Lung (tissue), 12 donors: ENCODE results near the gene ATAD3B. TPM values are rescaled to one million over a fixed set of nuclear protein-coding genes. Genes with fewer than 3 reads are reported as not detected.
"Not testable (repeated sequence)": the region's sequence is repeated elsewhere in the genome, so short reads cannot be mapped to it uniquely, and the experiment has no call there.

ENCODE experiments used
- ATAC-seq: fragments of 200-7000 bp; cut with Tn5 transposase; one replicate; pipeline ENCODE4 v1.9.1; 2020; ENCODE audit warnings: moderate number of reproducible peaks; ENCODE audit not compliant: insufficient read depth, low FRiP score
- DNase-seq, 3 donors: peaks; one replicate each; pipeline ENCODE4 v3.0.0-alpha.2; 2013 to 2017
- H3K27ac ChIP-seq, 2 donors: one replicate each; pipeline ENCODE4 v1.5.1; 2013; ENCODE audit warnings: mild to moderate bottlenecking in 2 of 2, moderate library complexity in 2 of 2, control low read depth in 1 of 2, inconsistent platforms in 1 of 2, low read depth in 1 of 2, low read length in 1 of 2
- H3K27me3 ChIP-seq, 3 donors: one replicate each; pipeline ENCODE4 v1.5.1; 2013; ENCODE audit warnings: low read length in 2 of 3; ENCODE audit not compliant: control insufficient read depth in 3 of 3, insufficient read depth in 3 of 3
- H3K36me3 ChIP-seq, 4 donors: one replicate each; pipeline ENCODE4 v1.5.1; 2013; ENCODE audit warnings: low read length in 4 of 4, mild to moderate bottlenecking in 1 of 4, moderate library complexity in 1 of 4; ENCODE audit not compliant: control insufficient read depth in 4 of 4, insufficient read depth in 4 of 4
- H3K4me1 ChIP-seq, 5 donors: one replicate each; pipeline ENCODE4 v1.5.1; 2013; ENCODE audit warnings: low read length in 5 of 5, mild to moderate bottlenecking in 2 of 5, moderate library complexity in 1 of 5; ENCODE audit not compliant: control insufficient read depth in 5 of 5, insufficient read depth in 5 of 5
- H3K4me3 ChIP-seq: one replicate; pipeline ENCODE4 v1.5.1; 2013; ENCODE audit warnings: mild to moderate bottlenecking, control low read depth, moderate library complexity
- H3K9ac ChIP-seq, 2 donors: one replicate each; pipeline ENCODE4 v1.5.1; 2013; ENCODE audit warnings: low read length in 2 of 2, control low read depth in 1 of 2; ENCODE audit not compliant: insufficient read depth in 1 of 2
- H3K9me3 ChIP-seq, 4 donors: one replicate each; pipeline ENCODE4 v1.5.1; 2013; ENCODE audit warnings: low read length in 3 of 4, mild to moderate bottlenecking in 1 of 4, moderate library complexity in 1 of 4; ENCODE audit not compliant: control insufficient read depth in 4 of 4, insufficient read depth in 3 of 4
- WGBS, 2 donors: extraction: QIAGEN DNeasy Blood & Tissue Kit; methylation state at CpG; one replicate each; pipeline ENCODE4 v1.1.7; 2013; 5-methylcytosine and 5-hydroxymethylcytosine counted together
- polyA plus RNA-seq, 2 donors: library from polyadenylated mRNA; stranded (reverse); fragments of 200-250 nt; gene quantifications; one replicate each; pipeline ENCODE4 v1.2.1, GENCODE V29; 2013
- total RNA-seq, 2 donors: library from RNA; depleted of rRNA in 1 of 2; stranded (reverse); fragments of >200 nt in 1 of 2; gene quantifications; one replicate each; pipeline ENCODE4 v1.2.1, GENCODE V29; 2014 to 2021
- TF ChIP-seq, protein P1 (sequence below): IDR thresholded peaks from 2 replicates; pipeline ENCODE4 v1.5.1; 2012; ENCODE audit warnings: mild to moderate bottlenecking; ENCODE audit errors: control extremely low read depth, extremely low read depth
- donor health status: control.
- donor health status: control.
- donor health status: Bipolar disorder and iron deficiency.
- donor health status: healthy.
- donor health status: DM: yes; HTN: yes; CAD: no.

Gene ATAD3B
- total and polyA plus RNA-seq, 4 donors, result 21.6 to 39.0 (median 28.0) TPM

DNA sequence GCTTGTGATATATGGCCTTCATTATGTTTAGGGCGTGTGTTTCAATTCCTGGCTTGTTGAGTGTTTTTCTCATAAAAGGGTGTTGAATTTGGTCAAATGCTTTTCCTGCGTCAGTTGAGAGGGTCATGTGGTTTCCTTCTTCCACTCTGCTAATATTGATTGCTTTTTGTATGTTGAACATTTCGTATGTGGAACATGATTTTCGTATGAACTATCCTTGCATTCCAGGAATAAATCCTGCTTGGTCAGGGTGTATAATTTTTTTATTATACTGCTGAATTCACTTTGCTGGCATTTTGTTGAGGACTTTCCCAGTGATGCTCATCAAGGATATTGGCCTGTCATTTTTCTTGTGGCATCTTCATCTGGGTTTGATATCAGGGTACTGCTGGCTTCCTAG is 35.7 kb downstream of the ATAD3B start:
- Histone ChIP-seq H3K9ac (no peak overlapping the region), H3K4me1 (peaks cover 2 to 6% (median 3%) of the 10 kb centered on the region in 5 donors), H3K9me3 (no peaks in the 10 kb centered on the region), H3K27ac (no peak overlapping the region), H3K27me3 (no peaks in the 10 kb centered on the region), H3K36me3 (no peaks in the 10 kb centered on the region), H3K4me3 (no peak overlapping the region)
- no peak for DNase-seq
- 91 to 96% methylated on average over 4 of the region's 4 CpGs for WGBS, 2 donors
- no peak for ATAC-seq
- TF ChIP-seq, protein P1, sequence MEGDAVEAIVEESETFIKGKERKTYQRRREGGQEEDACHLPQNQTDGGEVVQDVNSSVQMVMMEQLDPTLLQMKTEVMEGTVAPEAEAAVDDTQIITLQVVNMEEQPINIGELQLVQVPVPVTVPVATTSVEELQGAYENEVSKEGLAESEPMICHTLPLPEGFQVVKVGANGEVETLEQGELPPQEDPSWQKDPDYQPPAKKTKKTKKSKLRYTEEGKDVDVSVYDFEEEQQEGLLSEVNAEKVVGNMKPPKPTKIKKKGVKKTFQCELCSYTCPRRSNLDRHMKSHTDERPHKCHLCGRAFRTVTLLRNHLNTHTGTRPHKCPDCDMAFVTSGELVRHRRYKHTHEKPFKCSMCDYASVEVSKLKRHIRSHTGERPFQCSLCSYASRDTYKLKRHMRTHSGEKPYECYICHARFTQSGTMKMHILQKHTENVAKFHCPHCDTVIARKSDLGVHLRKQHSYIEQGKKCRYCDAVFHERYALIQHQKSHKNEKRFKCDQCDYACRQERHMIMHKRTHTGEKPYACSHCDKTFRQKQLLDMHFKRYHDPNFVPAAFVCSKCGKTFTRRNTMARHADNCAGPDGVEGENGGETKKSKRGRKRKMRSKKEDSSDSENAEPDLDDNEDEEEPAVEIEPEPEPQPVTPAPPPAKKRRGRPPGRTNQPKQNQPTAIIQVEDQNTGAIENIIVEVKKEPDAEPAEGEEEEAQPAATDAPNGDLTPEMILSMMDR, result no peak

DNA sequence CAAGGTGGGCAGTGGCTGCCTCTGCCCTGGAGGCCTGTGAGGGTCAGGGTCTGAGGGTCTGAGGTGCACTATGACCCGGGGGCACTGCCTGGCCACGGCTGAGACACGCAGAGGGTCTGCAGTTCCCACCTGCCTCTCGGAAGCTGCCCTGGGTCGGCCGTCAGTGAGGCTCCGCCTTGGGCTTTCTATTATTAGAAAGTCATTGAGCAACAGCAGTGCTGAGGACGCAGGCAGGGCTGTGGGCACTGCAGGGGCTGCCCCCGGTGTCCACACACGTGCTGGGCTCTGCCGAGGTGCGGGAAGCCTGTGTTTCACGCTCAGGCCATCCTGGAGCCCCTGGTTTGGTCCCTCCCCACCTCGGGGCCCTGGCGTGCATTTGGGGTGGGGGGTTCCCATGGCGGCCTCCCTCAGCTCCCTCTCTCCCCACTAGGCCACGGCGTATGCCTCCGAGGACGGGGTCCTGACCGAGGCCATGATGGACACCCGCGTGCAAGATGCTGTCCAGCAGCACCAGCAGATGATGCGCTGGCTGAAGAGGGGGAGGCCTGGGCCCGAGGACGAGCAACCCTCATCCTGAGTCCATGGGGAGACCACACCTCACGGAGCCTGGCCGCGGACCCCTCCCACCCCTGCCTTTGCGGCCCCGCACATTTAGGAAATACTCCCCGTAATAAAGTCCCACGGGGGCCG is 37.4 kb downstream of the ATAD3B start:
- 65 to 69% methylated on average over 26 to 28 of the region's 34 CpGs for WGBS, 2 donors

DNA sequence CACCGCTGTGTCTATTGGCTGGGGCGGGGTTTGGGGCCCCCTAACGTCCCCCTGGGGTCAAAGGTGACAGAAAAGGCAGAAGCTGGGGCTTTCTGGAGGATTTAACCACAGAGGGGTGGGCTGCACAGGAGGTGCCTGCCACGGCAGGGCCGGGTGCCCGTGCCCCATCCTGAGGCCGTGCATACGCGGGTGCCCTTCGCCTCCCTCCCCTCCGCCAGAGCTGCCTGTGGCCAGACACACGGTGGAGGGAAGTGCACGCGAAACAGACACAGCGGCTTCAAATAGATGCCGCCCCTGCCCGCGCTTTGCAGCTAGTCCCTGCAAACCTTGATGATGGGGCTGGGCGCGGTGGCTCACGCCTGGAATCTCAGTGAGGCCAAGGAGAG is 37.9 kb downstream of the ATAD3B start:
- H3K36me3 ChIP-seq, H3K9me3 ChIP-seq, H3K4me3 ChIP-seq, H3K27me3 ChIP-seq, ATAC-seq, DNase-seq, H3K27ac ChIP-seq, H3K4me1 ChIP-seq, H3K9ac ChIP-seq: not testable (repeated sequence)
- 67 to 85% methylated on average over 14 to 17 of the region's 21 CpGs for WGBS, 2 donors

More for the DNA sequence above, 37.4 kb downstream of the ATAD3B start:
- H3K4me3 ChIP-seq, H3K36me3 ChIP-seq, H3K27ac ChIP-seq, H3K9ac ChIP-seq, ATAC-seq, H3K4me1 ChIP-seq, H3K27me3 ChIP-seq, H3K9me3 ChIP-seq, DNase-seq: not testable (repeated sequence)

DNA sequence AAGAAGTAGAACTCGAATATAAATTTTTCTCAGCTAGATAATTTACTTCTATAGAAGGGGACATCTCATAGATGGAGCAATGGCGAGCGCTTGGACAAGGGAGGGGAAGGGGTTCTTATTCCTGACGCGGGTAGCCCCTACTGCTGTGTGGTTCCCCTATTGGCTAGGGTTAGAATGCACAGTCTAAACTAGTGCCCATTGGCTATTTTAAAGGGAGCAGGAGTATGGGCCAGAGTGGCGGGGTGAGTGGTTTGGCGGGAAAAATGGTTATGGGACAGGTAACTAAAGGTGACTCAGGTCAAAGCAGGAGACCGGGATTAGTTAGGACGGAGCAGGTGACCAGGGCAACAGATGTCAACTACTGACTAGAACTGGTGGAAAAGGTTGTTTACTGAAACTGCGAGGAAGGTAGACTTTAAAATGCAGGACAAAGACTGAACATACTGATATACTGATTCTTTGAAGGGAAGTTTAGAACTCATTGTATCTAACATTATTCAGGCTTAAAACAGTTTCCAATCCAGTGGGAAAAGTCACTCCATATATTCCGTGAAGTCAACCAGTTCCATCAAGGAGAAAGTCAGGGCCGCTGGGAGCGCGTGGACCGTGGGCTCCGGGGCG is 39.5 kb downstream of the ATAD3B start:
- peak overlapping the region in 1 of 2 donors; percentile 60 for H3K9ac ChIP-seq
- TF ChIP-seq, protein P1, result no peak
- 11 to 14% methylated on average over 17 of the region's 17 CpGs for WGBS, 2 donors
- no peaks in the 10 kb centered on the region for H3K9me3 ChIP-seq
- peaks cover 0 to 5% (median 0%) of the 10 kb centered on the region in 4 donors for H3K36me3 ChIP-seq
- no peak for ATAC-seq
- peaks cover 0 to 6% (median 2%) of the 10 kb centered on the region in 5 donors for H3K4me1 ChIP-seq
- H3K4me3 ChIP-seq, result peak overlapping the region; percentile 88
- H3K27me3 ChIP-seq, result no peaks in the 10 kb centered on the region
- H3K27ac ChIP-seq, result peak overlapping the region; percentile 88 to 98
- peak; percentile 30 to 36 (median 35) for DNase-seq
